AG10803 (cell line): ENCODE results near the gene CBFB.

Source experiments
- DNase-seq: peaks from one replicate; pipeline ENCODE4 v3.0.0; 2010; ENCODE audit warnings: low read depth
- H3K4me3 ChIP-seq: 2 replicates; pipeline ENCODE4 v1.5.1; 2011; ENCODE audit warnings: mild to moderate bottlenecking, low read length, control low read depth
- CTCF ChIP-seq: conservative IDR thresholded peaks from 2 replicates; pipeline ENCODE4 v1.5.1; 2011; ENCODE audit warnings: mild to moderate bottlenecking, low read length, control low read depth, inconsistent platforms

CBFB gene

GRCh38 chr16:67023689-67024088 is 5.3 kb upstream of the CBFB start:
- DNase-seq = no peak
- no peak overlapping the region for H3K4me3 ChIP-seq
- no peak for TF ChIP-seq CTCF

GRCh38 chr16:67024384-67025209 is 4.4 kb upstream of the CBFB start:
- DNase-seq = no peak
- no peak for TF ChIP-seq CTCF

GRCh38 chr16:67025210-67025550 is 3.8 kb upstream of the CBFB start:
- TF ChIP-seq CTCF = no peak

More at GRCh38 chr16:67024384-67025209, 4.4 kb upstream of the CBFB start:
- no peak overlapping the region for H3K4me3 ChIP-seq

GRCh38 chr16:67026570-67026969 is 2.4 kb upstream of the CBFB start:
- no peak for DNase-seq
- H3K4me3 ChIP-seq = no peak overlapping the region
- TF ChIP-seq CTCF = no peak

More at GRCh38 chr16:67025210-67025550, 3.8 kb upstream of the CBFB start:
- DNase-seq = no peak
- H3K4me3 ChIP-seq = no peak overlapping the region

- no peak for TF ChIP-seq CTCF
- no peak for DNase-seq
- H3K4me3 ChIP-seq = no peak overlapping the region
These were observed 1.9 kb upstream of the CBFB start for GRCh38 chr16:67027046-67027445.

GRCh38 chr16:67028167-67028695 is 718 bp upstream of the CBFB start:
- DNase-seq = no peak
- H3K4me3 ChIP-seq = peak overlapping the region; percentile 77
- no peak; the same call in 1 of the 2 replicates for TF ChIP-seq CTCF
